ENCODE results near the gene TMEM192. TPM values are rescaled to one million over a fixed set of nuclear protein-coding genes. Genes with fewer than 3 reads are reported as not detected.

Gene TMEM192
- total and polyA plus RNA-seq, 2 of the 13 experiments (the other 11 are each of a cell fraction or from before 2014, with no cell fraction given) = 19.8 to 19.9 TPM

DNA sequence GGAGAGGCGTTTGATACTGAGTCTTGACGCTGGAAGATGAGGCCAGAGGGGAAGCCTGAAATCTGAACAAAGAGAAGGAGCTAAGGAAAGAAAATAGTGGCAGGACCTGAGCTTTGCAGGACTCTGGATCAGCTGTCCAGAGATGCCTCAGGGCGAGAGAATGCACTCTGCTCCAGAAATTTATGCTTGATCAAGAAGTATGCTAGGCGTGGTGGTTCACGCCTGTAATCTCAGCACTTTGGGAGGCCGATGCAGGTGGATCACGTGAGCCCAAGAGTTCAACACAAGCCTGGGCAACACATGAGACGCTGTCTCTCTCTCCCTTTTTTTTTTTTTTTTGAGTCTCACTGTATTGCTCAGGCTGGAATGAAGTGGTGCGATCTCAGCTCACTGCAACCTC is 57.1 kb downstream of the TMEM192 start:
- no peaks in the 10 kb centered on the region for H3K36me3 ChIP-seq (replicated peaks in 1 of 2; ENCODE audit: control insufficient read depth in 1 of 2, insufficient read depth in 2 of 2, low read length in 2 of 2)
- H4K20me1 ChIP-seq (ENCODE audit: insufficient read depth, low read length) = no peaks in the 10 kb centered on the region
- no peak for ATAC-seq
- no peak overlapping the region for H3K4me2 ChIP-seq (ENCODE audit: low read depth, low read length)
- TF ChIP-seq, protein P1, sequence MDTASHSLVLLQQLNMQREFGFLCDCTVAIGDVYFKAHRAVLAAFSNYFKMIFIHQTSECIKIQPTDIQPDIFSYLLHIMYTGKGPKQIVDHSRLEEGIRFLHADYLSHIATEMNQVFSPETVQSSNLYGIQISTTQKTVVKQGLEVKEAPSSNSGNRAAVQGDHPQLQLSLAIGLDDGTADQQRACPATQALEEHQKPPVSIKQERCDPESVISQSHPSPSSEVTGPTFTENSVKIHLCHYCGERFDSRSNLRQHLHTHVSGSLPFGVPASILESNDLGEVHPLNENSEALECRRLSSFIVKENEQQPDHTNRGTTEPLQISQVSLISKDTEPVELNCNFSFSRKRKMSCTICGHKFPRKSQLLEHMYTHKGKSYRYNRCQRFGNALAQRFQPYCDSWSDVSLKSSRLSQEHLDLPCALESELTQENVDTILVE (CRISPR knock-in tag; IDR thresholded peaks at IDR 0.05) = no peak
- TF ChIP-seq ZNF644 (CRISPR knock-in tag; IDR thresholded peaks at IDR 0.05; ENCODE audit: low read depth) (no peak), ZNF296 (CRISPR knock-in tag; conservative IDR thresholded peaks at IDR 0.05) (no peak), ZNF577 (CRISPR knock-in tag; IDR thresholded peaks at IDR 0.05; ENCODE audit: borderline replicate concordance, low read depth) (no peak), ZNF792 (CRISPR knock-in tag; IDR thresholded peaks at IDR 0.05) (no peak), ZNF234 (CRISPR knock-in tag; conservative IDR thresholded peaks at IDR 0.05) (no peak), RFXAP (CRISPR knock-in tag; IDR thresholded peaks at IDR 0.05; ENCODE audit: borderline replicate concordance) (no peak), DMAP1 (CRISPR knock-in tag; IDR thresholded peaks at IDR 0.05) (no peak), ZNF431 (CRISPR knock-in tag; IDR thresholded peaks at IDR 0.05; ENCODE audit: borderline replicate concordance, low read depth) (no peak)
- TF ChIP-seq, protein P2, sequence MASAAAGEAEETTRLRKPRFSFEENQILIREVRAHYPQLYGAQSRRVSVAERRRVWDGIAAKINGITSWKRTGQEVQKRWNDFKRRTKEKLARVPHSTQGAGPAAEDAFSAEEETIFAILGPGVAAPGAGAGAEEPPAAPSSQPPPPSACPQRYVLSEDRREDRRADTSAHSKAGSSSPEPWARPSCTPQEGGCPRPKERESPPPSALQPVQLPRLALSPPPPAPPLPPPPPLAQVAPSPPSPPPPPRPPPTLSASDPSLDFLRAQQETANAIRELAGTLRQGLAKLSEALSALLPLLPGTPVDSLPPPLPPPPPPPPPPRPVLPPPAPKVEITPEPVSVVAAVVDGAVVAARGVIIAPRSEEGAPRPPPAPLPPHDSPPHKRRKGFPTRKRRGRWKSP (CRISPR knock-in tag; IDR thresholded peaks at IDR 0.05) = no peak
- TF ChIP-seq, protein P3, sequence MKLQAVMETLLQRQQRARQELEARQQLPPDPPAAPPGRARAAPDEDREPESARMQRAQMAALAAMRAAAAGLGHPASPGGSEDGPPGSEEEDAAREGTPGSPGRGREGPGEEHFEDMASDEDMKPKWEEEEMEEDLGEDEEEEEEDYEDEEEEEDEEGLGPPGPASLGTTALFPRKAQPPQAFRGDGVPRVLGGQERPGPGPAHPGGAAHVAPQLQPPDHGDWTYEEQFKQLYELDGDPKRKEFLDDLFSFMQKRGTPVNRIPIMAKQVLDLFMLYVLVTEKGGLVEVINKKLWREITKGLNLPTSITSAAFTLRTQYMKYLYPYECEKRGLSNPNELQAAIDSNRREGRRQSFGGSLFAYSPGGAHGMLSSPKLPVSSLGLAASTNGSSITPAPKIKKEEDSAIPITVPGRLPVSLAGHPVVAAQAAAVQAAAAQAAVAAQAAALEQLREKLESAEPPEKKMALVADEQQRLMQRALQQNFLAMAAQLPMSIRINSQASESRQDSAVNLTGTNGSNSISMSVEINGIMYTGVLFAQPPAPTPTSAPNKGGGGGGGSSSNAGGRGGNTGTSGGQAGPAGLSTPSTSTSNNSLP (IDR thresholded peaks at IDR 0.05; ENCODE audit: low read depth, low read length) = no peak
- TF ChIP-seq, protein P4, sequence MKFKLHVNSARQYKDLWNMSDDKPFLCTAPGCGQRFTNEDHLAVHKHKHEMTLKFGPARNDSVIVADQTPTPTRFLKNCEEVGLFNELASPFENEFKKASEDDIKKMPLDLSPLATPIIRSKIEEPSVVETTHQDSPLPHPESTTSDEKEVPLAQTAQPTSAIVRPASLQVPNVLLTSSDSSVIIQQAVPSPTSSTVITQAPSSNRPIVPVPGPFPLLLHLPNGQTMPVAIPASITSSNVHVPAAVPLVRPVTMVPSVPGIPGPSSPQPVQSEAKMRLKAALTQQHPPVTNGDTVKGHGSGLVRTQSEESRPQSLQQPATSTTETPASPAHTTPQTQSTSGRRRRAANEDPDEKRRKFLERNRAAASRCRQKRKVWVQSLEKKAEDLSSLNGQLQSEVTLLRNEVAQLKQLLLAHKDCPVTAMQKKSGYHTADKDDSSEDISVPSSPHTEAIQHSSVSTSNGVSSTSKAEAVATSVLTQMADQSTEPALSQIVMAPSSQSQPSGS (CRISPR knock-in tag; IDR thresholded peaks at IDR 0.05) = no peak
- TF ChIP-seq, protein P5, sequence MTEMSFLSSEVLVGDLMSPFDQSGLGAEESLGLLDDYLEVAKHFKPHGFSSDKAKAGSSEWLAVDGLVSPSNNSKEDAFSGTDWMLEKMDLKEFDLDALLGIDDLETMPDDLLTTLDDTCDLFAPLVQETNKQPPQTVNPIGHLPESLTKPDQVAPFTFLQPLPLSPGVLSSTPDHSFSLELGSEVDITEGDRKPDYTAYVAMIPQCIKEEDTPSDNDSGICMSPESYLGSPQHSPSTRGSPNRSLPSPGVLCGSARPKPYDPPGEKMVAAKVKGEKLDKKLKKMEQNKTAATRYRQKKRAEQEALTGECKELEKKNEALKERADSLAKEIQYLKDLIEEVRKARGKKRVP (CRISPR knock-in tag; IDR thresholded peaks at IDR 0.05) = no peak
- POLR2A ChIA-PET = interaction anchor here (0.7 kb wide), 1 partner anchor 10 kb away, joined by 3 read pairs; no protein-coding TSS in a partner anchor
- in situ Hi-C loops (cut with HindIII; ENCODE audit: extremely low pct_ligation_motif_present, low pct_unique_long_range_greater_than_20kb) = no loop called here
- DNase-seq (ENCODE audit: low spot score) = no peak
- H3K9me3 ChIP-seq (ENCODE audit: low read length) = no peaks in the 10 kb centered on the region
- no peaks in the 10 kb centered on the region for H3K4me1 ChIP-seq (ENCODE audit: insufficient read depth, low read length)
- no peak overlapping the region for H3K9ac ChIP-seq (ENCODE audit: insufficient read depth, low read depth, low read length)
- CTCF ChIA-PET (ENCODE audit: low intra/inter-chr PET ratio, low total read pairs) = no interaction called here
- intact Hi-C loops (cut with micrococcal nuclease; ENCODE audit: unreplicated experiment) = no loop called here
- H2AFZ ChIP-seq (ENCODE audit: low read length) = no peak overlapping the region
- WGBS (ENCODE audit: low lambda C conversion rate) = 60% methylated on average over 9 of the region's 9 CpGs
- peaks cover 0 to 11% of the 10 kb centered on the region in 2 experiments; a peak in 2 of 5 replicates for H3K27me3 ChIP-seq (ENCODE audit: control insufficient read depth in 1 of 2, insufficient read depth in 2 of 2, low read length in 2 of 2)
- no peak overlapping the region for H3K4me3 ChIP-seq (replicated peaks in 1 of 3; ENCODE audit: insufficient read depth in 1 of 3, low read depth in 2 of 3, low read length in 3 of 3)
- no peak overlapping the region for H3K27ac ChIP-seq (ENCODE audit: extremely low read length, insufficient read depth, low read length)
- no TSS peak for BruUV-seq (replicated peaks)
- no peaks in the 10 kb centered on the region for H3K79me2 ChIP-seq (ENCODE audit: insufficient read depth, low read length)
- FAIRE-seq = no peak

Data from HepG2 (cell line).